ENCODE measurements around the gene PZP. TPM values are rescaled to one million over a fixed set of nuclear protein-coding genes. Genes with fewer than 3 reads are reported as not detected.

Gene PZP
- total and polyA plus RNA-seq, 9 of the 15 experiments (the other 6 are each of a cell fraction or from before 2014, with no cell fraction given), result 0.01 TPM; not detected in 8

GRCh38 chr12:9169979-9170634 lies 38.1 kb downstream of the PZP start:
- H3K36me3 ChIP-seq (ENCODE audit: control insufficient read depth, insufficient read depth, low read length), result no peaks in the 10 kb centered on the region
- no TSS peak for BruUV-seq (replicated peaks)
- no peak overlapping the region for H3K27ac ChIP-seq (ENCODE audit: extremely low read depth, low read depth, low read length)
- DNase-seq (ENCODE audit: extremely low read depth in 1 of 4, low spot score in 3 of 4) (no peak), FAIRE-seq (no peak), ATAC-seq (no peak)
- no peaks in the 10 kb centered on the region for H3K79me2 ChIP-seq (ENCODE audit: control insufficient read depth, insufficient read depth, low read length)
- under 1% methylated on average over 9 of the region's 11 CpGs for WGBS (ENCODE audit: insufficient coverage, low coverage, missing lambda C conversion rate)
- H3K9me1 ChIP-seq (ENCODE audit: control insufficient read depth, insufficient read depth, low read length), result no peaks in the 10 kb centered on the region
- no peak overlapping the region for H2AFZ ChIP-seq (ENCODE audit: low read depth, low read length)
- intact Hi-C loops (cut with micrococcal nuclease) (no loop called here), in situ Hi-C loops (cut with MboI) (no loop called here)
- POLR2A ChIA-PET, result interaction anchor here (0.6 kb wide), 1 partner anchor 54 kb away, joined by 3 read pairs; no protein-coding TSS in a partner anchor
- H3K4me2 ChIP-seq (ENCODE audit: insufficient read depth, low read length), result no peak overlapping the region
- peaks cover 0 to 2% of the 10 kb centered on the region in 2 experiments; a peak in 1 of 5 replicates for H3K27me3 ChIP-seq (ENCODE audit: control insufficient read depth in 2 of 2, insufficient read depth in 2 of 2, low read length in 2 of 2)
- no peak overlapping the region for H3K4me3 ChIP-seq
- H4K20me1 ChIP-seq (replicated peaks; ENCODE audit: control insufficient read depth, insufficient read depth, low read length), result no peaks in the 10 kb centered on the region
- no peaks in the 10 kb centered on the region for H3K9me3 ChIP-seq (replicated peaks; ENCODE audit: control insufficient read depth, insufficient read depth, low read depth, low read length)
- CTCF ChIA-PET (ENCODE audit: low intra/inter-chr PET ratio), result no interaction called here
- TF ChIP-seq ZNF217 (CRISPR knock-in tag; IDR thresholded peaks at IDR 0.05), result no peak
- TF ChIP-seq, protein P1, sequence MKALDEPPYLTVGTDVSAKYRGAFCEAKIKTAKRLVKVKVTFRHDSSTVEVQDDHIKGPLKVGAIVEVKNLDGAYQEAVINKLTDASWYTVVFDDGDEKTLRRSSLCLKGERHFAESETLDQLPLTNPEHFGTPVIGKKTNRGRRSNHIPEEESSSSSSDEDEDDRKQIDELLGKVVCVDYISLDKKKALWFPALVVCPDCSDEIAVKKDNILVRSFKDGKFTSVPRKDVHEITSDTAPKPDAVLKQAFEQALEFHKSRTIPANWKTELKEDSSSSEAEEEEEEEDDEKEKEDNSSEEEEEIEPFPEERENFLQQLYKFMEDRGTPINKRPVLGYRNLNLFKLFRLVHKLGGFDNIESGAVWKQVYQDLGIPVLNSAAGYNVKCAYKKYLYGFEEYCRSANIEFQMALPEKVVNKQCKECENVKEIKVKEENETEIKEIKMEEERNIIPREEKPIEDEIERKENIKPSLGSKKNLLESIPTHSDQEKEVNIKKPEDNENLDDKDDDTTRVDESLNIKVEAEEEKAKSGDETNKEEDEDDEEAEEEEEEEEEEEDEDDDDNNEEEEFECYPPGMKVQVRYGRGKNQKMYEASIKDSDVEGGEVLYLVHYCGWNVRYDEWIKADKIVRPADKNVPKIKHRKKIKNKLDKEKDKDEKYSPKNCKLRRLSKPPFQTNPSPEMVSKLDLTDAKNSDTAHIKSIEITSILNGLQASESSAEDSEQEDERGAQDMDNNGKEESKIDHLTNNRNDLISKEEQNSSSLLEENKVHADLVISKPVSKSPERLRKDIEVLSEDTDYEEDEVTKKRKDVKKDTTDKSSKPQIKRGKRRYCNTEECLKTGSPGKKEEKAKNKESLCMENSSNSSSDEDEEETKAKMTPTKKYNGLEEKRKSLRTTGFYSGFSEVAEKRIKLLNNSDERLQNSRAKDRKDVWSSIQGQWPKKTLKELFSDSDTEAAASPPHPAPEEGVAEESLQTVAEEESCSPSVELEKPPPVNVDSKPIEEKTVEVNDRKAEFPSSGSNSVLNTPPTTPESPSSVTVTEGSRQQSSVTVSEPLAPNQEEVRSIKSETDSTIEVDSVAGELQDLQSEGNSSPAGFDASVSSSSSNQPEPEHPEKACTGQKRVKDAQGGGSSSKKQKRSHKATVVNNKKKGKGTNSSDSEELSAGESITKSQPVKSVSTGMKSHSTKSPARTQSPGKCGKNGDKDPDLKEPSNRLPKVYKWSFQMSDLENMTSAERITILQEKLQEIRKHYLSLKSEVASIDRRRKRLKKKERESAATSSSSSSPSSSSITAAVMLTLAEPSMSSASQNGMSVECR (CRISPR knock-in tag; IDR thresholded peaks at IDR 0.05), result no peak
- TF ChIP-seq, protein P2, sequence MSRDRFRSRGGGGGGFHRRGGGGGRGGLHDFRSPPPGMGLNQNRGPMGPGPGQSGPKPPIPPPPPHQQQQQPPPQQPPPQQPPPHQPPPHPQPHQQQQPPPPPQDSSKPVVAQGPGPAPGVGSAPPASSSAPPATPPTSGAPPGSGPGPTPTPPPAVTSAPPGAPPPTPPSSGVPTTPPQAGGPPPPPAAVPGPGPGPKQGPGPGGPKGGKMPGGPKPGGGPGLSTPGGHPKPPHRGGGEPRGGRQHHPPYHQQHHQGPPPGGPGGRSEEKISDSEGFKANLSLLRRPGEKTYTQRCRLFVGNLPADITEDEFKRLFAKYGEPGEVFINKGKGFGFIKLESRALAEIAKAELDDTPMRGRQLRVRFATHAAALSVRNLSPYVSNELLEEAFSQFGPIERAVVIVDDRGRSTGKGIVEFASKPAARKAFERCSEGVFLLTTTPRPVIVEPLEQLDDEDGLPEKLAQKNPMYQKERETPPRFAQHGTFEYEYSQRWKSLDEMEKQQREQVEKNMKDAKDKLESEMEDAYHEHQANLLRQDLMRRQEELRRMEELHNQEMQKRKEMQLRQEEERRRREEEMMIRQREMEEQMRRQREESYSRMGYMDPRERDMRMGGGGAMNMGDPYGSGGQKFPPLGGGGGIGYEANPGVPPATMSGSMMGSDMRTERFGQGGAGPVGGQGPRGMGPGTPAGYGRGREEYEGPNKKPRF (IDR thresholded peaks at IDR 0.05; ENCODE audit: low read depth, low read length), result no peak
- TF ChIP-seq TSC22D4 (tag; IDR thresholded peaks at IDR 0.05), result no peak
- TF ChIP-seq, protein P3, sequence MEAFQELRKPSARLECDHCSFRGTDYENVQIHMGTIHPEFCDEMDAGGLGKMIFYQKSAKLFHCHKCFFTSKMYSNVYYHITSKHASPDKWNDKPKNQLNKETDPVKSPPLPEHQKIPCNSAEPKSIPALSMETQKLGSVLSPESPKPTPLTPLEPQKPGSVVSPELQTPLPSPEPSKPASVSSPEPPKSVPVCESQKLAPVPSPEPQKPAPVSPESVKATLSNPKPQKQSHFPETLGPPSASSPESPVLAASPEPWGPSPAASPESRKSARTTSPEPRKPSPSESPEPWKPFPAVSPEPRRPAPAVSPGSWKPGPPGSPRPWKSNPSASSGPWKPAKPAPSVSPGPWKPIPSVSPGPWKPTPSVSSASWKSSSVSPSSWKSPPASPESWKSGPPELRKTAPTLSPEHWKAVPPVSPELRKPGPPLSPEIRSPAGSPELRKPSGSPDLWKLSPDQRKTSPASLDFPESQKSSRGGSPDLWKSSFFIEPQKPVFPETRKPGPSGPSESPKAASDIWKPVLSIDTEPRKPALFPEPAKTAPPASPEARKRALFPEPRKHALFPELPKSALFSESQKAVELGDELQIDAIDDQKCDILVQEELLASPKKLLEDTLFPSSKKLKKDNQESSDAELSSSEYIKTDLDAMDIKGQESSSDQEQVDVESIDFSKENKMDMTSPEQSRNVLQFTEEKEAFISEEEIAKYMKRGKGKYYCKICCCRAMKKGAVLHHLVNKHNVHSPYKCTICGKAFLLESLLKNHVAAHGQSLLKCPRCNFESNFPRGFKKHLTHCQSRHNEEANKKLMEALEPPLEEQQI (IDR thresholded peaks at IDR 0.05), result no peak
- TF ChIP-seq SNIP1 (IDR thresholded peaks at IDR 0.05; ENCODE audit: low read depth), result no peak
- no peak for TF ChIP-seq RBBP5 (IDR thresholded peaks at IDR 0.05; ENCODE audit: borderline replicate concordance, insufficient read depth, low read length, poor library complexity, severe bottlenecking)
- no peak for TF ChIP-seq NCOA2 (IDR thresholded peaks at IDR 0.05; ENCODE audit: partially characterized antibody in 2 of 2)
- TF ChIP-seq ZKSCAN3 (CRISPR knock-in tag; IDR thresholded peaks at IDR 0.05), result no peak
- no peak overlapping the region for H3K9ac ChIP-seq (ENCODE audit: insufficient read depth in 1 of 2, low read depth in 2 of 2, low read length in 2 of 2)
- H3K4me1 ChIP-seq (replicated peaks in 1 of 2; ENCODE audit: control insufficient read depth in 2 of 2, insufficient read depth in 2 of 2, low read length in 2 of 2), result no peaks in the 10 kb centered on the region
